GM13976 (cell line): ENCODE data around the gene CDH13.

ENCODE experiments used
- DNase-seq: peaks from one replicate; pipeline ENCODE4 v3.0.0; 2012; ENCODE audit warnings: low spot score
- CTCF ChIP-seq: IDR thresholded peaks from 2 replicates; pipeline ENCODE4 v1.5.1; 2012; ENCODE audit warnings: borderline replicate concordance, mild to moderate bottlenecking; ENCODE audit not compliant: insufficient read depth; ENCODE audit errors: extremely low read depth, missing control alignments, control extremely low read depth
- in situ Hi-C: fragments of 300-500 bp; cut with MboI; formaldehyde crosslinking; loops from one replicate; pipeline ENCODE4 v1.12.0; 2022; ENCODE audit warnings: low sequenced_read_pairs, mixed read lengths, inconsistent platforms; ENCODE audit not compliant: unreplicated experiment

Gene CDH13

GRCh38 chr16:83776944-83777343, 1150.2 kb downstream of the CDH13 start:
- in situ Hi-C loops, result no loop called here

GRCh38 chr16:83779886-83780285, 1153.1 kb downstream of the CDH13 start:
- in situ Hi-C loops, result no loop called here
- TF ChIP-seq CTCF, result no peak
- no peak for DNase-seq

More at GRCh38 chr16:83776944-83777343, 1150.2 kb downstream of the CDH13 start:
- no peak for TF ChIP-seq CTCF
- no peak for DNase-seq

GRCh38 chr16:83785455-83785854, 1158.7 kb downstream of the CDH13 start:
- DNase-seq, result no peak
- in situ Hi-C loops, result no loop called here
- no peak for TF ChIP-seq CTCF

- TF ChIP-seq CTCF, result no peak
- DNase-seq, result no peak
- in situ Hi-C loops, result no loop called here
These were observed 1163.1 kb downstream of the CDH13 start for GRCh38 chr16:83789642-83790401.

GRCh38 chr16:83791916-83792315, 1165.1 kb downstream of the CDH13 start:
- in situ Hi-C loops, result no loop called here
- no peak for TF ChIP-seq CTCF
- no peak for DNase-seq

- in situ Hi-C loops, result no loop called here
- TF ChIP-seq CTCF, result no peak
- no peak for DNase-seq
These were observed 1165.6 kb downstream of the CDH13 start for GRCh38 chr16:83792391-83792790.
